Esophagus (tissue), 2 donors: Measurements from ENCODE around the gene RASSF1. TPM values are rescaled to one million over a fixed set of nuclear protein-coding genes. Genes with fewer than 3 reads are reported as not detected.

Source experiments
- polyA plus RNA-seq, 2 donors: library from polyadenylated mRNA; stranded (reverse); fragments of 200-250 nt; gene quantifications; one replicate each; pipeline ENCODE4 v1.2.3, GENCODE V29; 2013
- donor health status: healthy with polysubstance abuse.
- donor health status: Bipolar disorder and iron deficiency.

The RASSF1 gene
- polyA plus RNA-seq, 2 donors, result 15.0 to 20.3 TPM

Other genes starting within 250 kb of the RASSF1 start
- gene SEMA3F, start 185.5 kb downstream of the RASSF1 start, polyA plus RNA-seq, result 10 to 100 TPM; 55.4 to 79.6 TPM
- gene GNAT1, start 149.2 kb downstream of the RASSF1 start, polyA plus RNA-seq, result under 1 TPM; 0.02 to 0.07 TPM
- under 1 TPM; 0.08 to 0.11 TPM for gene SLC38A3, start 135.6 kb downstream of the RASSF1 start, polyA plus RNA-seq
- 10 to 100 TPM; 52.2 to 61.8 TPM for gene GNAI2, start 104.6 kb downstream of the RASSF1 start, polyA plus RNA-seq
- gene SEMA3B, start 71.7 kb downstream of the RASSF1 start, polyA plus RNA-seq, result 1 to 10 TPM; 5.2 to 7.8 TPM
- gene LSMEM2, start 61.7 kb downstream of the RASSF1 start, polyA plus RNA-seq, result under 1 TPM; 0.07 to 0.16 TPM
- 10 to 100 TPM; 65.6 to 69.5 TPM for gene IFRD2, start 48.4 kb downstream of the RASSF1 start, polyA plus RNA-seq
- 1 to 10 TPM; 3.4 to 5.1 TPM for gene HYAL3, start 41.4 kb downstream of the RASSF1 start, polyA plus RNA-seq
- gene NAA80, start 41.4 kb downstream of the RASSF1 start, polyA plus RNA-seq, result 10 to 100 TPM in 1 of 2 donors, 1 to 10 TPM in 1; 6.9 to 11.2 TPM
- gene HYAL1, start 37.3 kb downstream of the RASSF1 start, polyA plus RNA-seq, result 1 to 10 TPM; 3.2 to 4.2 TPM
- 10 to 100 TPM; 25.6 to 43.1 TPM for gene HYAL2, start 18.1 kb downstream of the RASSF1 start, polyA plus RNA-seq
- gene TUSC2, start 12.6 kb downstream of the RASSF1 start, polyA plus RNA-seq, result 10 to 100 TPM; 14.2 to 34.6 TPM
- gene ZMYND10, start 4.9 kb upstream of the RASSF1 start, polyA plus RNA-seq, result under 1 TPM; 0.29 to 0.35 TPM
- gene NPRL2, start 9.9 kb upstream of the RASSF1 start, polyA plus RNA-seq, result 10 to 100 TPM; 14.9 to 16.4 TPM
- gene CYB561D2, start 10.0 kb upstream of the RASSF1 start, polyA plus RNA-seq, result 10 to 100 TPM; 12.8 to 21.8 TPM
- gene TMEM115, start 18.7 kb upstream of the RASSF1 start, polyA plus RNA-seq, result 10 to 100 TPM; 16.2 to 23.0 TPM
- gene CACNA2D2, start 162.8 kb upstream of the RASSF1 start, polyA plus RNA-seq, result under 1 TPM; 0.28 to 0.31 TPM
- 1 to 10 TPM; 1.8 to 2.0 TPM for gene C3orf18, start 226.9 kb upstream of the RASSF1 start, polyA plus RNA-seq
- gene HEMK1, start 228.7 kb upstream of the RASSF1 start, polyA plus RNA-seq, result 10 to 100 TPM in 1 of 2 donors, 1 to 10 TPM in 1; 8.3 to 12.9 TPM